GM18502 (cell line): Measurements from ENCODE around the gene ENDOG.
"Not testable (repeated sequence)": the region's sequence is repeated elsewhere in the genome, so short reads cannot be mapped to it uniquely, and the experiment has no call there.

Experiments
- ATAC-seq: cut with Tn5 transposase; IDR thresholded peaks from one replicate; pipeline ENCODE4 v1.9.1; 2021; ENCODE audit warnings: mild to moderate bottlenecking; ENCODE audit not compliant: unreplicated experiment, poor library complexity

The ENDOG gene

GRCh38 chr9:128825923-128826700 is 7.8 kb downstream of the ENDOG start:
- no peak for ATAC-seq

- no peak for ATAC-seq
Observed at GRCh38 chr9:128828267-128828666, 10.0 kb downstream of the ENDOG start.

- ATAC-seq: no peak
Observed at GRCh38 chr9:128828719-128829452, 10.6 kb downstream of the ENDOG start.

GRCh38 chr9:128829477-128830251 is 11.4 kb downstream of the ENDOG start, which contains the start of gene SPOUT1:
SPOUT1 (minus strand) TSS chr9:128829794; CDS start chr9:128829780, 14 bp downstream.
- peak; percentile 98 for ATAC-seq

- ATAC-seq: no peak
Observed at GRCh38 chr9:128833696-128834095, 15.4 kb downstream of the ENDOG start.

GRCh38 chr9:128835246-128836210 is 17.2 kb downstream of the ENDOG start:
- no peak for ATAC-seq

- no peak for ATAC-seq
Observed at GRCh38 chr9:128836509-128837145, 18.3 kb downstream of the ENDOG start.

- ATAC-seq: no peak
Observed at GRCh38 chr9:128838338-128838737, 20.0 kb downstream of the ENDOG start.

- ATAC-seq: no peak
Observed at GRCh38 chr9:128840524-128840923, 22.2 kb downstream of the ENDOG start.

GRCh38 chr9:128841694-128842492 is 23.6 kb downstream of the ENDOG start:
- ATAC-seq: no peak

GRCh38 chr9:128843171-128843570 is 24.9 kb downstream of the ENDOG start:
- not testable (repeated sequence) for ATAC-seq

GRCh38 chr9:128845186-128845931 is 27.1 kb downstream of the ENDOG start:
- no peak for ATAC-seq

- ATAC-seq: no peak
Observed at GRCh38 chr9:128846680-128847030, 28.4 kb downstream of the ENDOG start.

- ATAC-seq: no peak
Observed at GRCh38 chr9:128847803-128848202, 29.5 kb downstream of the ENDOG start.

- ATAC-seq: not testable (repeated sequence)
Observed at GRCh38 chr9:128851024-128851423, 32.7 kb downstream of the ENDOG start.

- ATAC-seq: not testable (repeated sequence)
Observed at GRCh38 chr9:128851779-128852600, 33.7 kb downstream of the ENDOG start.

- ATAC-seq: not testable (repeated sequence)
Observed at GRCh38 chr9:128852646-128853045, 34.3 kb downstream of the ENDOG start.
